OCI-M1 (cell line): ENCODE data around the gene ARRDC5.
"Not testable (repeated sequence)": the region's sequence is repeated elsewhere in the genome, so short reads cannot be mapped to it uniquely, and the experiment has no call there.

Experiments
- DNase-seq: peaks from one replicate; lab custom pipeline; 2025; lab: John Stamatoyannopoulos, UW

Gene ARRDC5

GRCh38 chr19:4902796-4903195 lies at the start of gene ARRDC5:
Gene ARRDC5 (minus strand): TSS chr19:4902896. CDS start chr19:4902825, 71 bp downstream.
- DNase-seq, result no peak

DNA sequence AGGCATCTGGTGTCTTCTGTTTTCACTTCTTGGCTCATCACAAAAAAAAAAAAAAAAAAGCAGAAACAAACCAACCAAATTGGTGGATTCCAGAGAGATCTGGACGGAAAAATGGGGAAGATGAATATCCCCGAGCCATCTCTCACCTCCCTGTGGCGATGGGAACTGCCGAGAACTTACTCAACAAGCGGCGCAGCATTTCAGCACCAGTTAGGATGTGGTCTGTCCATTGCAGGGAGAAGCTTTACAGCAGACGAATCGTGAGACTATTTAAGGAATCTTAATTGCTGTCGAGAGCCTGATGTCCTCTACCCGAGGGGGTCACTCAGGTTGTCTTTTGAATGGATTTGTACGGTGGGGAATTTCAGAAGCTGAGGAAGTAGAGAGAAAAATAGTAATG lies 49.0 kb upstream of the ARRDC5 start:
- no peak for DNase-seq

- DNase-seq, result not testable (repeated sequence)
Measured at GRCh38 chr19:4950650-4951049, 48.0 kb upstream of the ARRDC5 start.

DNA sequence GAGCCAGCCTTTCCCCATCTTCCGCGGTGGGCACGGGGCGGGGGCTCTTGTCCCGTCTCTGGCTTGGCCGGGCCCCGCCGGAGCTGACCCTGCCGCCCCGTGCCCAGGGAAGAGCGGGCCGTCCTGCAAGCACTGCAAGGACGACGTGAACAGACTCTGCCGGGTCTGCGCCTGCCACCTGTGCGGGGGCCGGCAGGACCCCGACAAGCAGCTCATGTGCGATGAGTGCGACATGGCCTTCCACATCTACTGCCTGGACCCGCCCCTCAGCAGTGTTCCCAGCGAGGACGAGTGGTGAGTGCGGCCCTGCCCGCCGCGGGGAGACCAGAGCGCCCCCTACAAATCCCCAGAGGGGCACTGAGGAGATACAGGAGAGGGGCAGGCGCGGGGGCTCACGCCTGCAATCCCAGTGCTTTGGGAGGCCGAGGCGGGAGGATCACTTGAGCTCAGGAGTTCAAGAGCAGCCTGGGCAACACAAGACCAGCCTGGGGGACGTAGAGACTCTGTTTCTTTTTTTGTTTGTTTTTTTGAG lies 39.0 kb upstream of the ARRDC5 start:
- DNase-seq, result not testable (repeated sequence)

- no peak for DNase-seq
Measured at GRCh38 chr19:4939466-4939865, 36.8 kb upstream of the ARRDC5 start.

DNA sequence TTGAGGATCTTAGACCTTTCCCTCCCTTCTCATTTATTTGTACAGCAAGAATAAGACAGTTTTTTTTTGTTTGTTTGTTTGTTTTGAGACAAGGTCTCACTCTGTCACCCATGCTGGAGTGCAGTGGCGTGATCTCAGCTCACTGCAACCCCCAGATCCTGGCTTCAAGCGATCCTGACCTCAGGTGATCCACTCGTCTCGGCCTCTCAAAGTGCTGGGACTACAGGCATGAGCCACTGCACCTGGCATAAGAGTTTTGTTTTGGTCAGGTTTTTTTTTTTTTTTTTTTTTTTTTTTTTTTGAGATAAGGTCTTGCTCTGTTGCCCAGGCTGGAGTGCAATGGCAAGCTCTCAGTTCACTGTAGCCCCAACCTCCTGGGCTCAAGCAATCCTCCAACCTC lies 35.8 kb upstream of the ARRDC5 start:
- DNase-seq, result not testable (repeated sequence)

DNA sequence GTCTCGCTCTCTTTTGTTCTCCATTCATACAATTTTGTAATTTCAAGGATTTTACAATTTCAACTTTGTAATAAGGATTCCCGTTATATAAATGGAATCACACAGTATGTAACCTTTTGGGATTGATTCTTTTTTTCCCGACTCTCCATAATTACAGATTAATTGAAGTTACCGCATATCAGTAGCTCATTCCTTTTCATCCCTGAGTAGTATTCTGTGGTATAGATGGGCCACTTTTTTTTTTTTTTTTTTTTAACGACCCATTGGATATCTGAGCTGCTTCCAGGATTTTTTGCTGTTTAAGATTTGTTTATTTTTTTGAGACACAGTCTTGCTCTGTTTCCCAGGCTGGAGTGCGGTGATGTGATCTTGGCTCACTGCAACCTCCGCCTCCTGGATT lies 34.4 kb upstream of the ARRDC5 start:
- no peak for DNase-seq

DNA sequence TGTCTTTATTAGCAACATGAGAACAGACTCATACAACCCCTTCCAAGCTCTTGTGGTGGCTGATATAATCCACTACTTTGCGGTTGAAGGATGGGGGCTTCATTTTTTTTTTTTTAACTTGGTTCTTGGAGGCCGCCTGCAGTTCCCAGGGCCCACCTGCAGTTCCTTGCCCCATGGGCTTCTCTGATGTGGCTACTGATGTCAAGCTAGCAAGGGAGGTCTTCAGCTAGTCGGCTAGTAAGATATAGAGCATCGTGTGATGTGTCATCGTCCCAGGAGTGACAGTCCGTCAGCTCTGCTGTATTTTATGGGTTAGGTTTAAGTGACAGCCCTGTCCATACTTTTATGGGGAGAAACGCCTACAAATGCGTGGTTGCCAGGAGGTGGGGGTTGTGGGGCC lies 32.7 kb upstream of the ARRDC5 start:
- DNase-seq, result no peak

- peak; percentile 36 for DNase-seq
Measured at GRCh38 chr19:4933528-4933927, 30.8 kb upstream of the ARRDC5 start.

DNA sequence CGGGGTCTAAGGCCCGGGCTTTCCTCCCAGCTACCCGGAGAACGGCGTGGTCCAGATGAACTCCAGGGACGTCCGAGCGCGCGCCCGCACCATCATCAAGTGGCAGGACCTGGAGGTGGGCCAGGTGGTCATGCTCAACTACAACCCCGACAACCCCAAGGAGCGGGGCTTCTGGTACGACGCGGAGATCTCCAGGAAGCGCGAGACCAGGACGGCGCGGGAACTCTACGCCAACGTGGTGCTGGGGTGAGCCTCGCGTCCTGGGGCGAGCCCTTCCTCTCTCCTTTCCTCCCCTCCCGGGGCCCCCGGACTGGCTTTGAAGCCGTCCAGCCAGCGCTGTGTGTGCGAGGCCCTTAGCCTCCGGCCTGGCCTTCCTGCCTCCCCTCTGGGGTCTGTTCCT lies 30.0 kb upstream of the ARRDC5 start:
- DNase-seq, result no peak

DNA sequence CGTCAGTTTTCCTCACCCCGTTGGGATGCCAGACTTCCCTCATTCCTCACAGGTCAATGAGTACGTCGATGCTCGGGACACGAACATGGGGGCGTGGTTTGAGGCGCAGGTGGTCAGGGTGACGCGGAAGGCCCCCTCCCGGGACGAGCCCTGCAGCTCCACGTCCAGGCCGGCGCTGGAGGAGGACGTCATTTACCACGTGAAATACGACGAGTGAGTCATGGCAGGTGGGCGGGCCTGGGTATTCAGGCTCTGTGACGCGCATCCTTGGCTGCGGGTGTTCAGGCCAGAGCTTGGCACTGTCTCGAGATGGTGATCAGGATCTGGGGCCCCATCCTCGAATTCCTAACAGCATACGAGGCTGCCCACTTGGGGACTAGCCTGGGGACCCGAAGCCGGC lies 28.0 kb upstream of the ARRDC5 start:
- DNase-seq, result no peak

- DNase-seq, result no peak
Measured at GRCh38 chr19:4929186-4929585, 26.5 kb upstream of the ARRDC5 start.

DNA sequence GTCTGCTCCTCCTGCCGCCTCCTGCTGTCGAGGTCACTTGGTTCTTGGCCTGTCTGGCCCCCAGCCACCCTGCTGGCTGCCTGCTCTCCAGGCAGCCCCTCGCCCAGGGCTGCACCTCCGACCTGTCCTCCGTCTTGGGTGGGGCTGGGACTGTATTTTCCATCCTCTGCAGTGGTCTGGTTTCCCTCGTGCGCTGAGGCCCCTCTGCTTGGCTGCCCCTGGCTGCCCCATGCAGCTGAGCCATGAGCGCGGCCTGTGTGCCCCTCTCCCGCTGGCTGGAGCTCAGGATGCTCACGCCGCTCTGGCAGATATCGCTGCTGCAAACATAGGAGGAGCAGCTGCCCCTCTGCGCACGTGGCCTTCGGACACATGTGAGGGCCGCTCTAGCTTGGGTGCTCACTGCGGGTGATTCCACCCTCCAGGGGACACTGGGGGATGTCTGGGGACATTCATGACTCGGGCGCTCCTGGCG lies 20.6 kb upstream of the ARRDC5 start:
- no peak for DNase-seq

- DNase-seq, result no peak
Measured at GRCh38 chr19:4922530-4923275, 20.0 kb upstream of the ARRDC5 start.

DNA sequence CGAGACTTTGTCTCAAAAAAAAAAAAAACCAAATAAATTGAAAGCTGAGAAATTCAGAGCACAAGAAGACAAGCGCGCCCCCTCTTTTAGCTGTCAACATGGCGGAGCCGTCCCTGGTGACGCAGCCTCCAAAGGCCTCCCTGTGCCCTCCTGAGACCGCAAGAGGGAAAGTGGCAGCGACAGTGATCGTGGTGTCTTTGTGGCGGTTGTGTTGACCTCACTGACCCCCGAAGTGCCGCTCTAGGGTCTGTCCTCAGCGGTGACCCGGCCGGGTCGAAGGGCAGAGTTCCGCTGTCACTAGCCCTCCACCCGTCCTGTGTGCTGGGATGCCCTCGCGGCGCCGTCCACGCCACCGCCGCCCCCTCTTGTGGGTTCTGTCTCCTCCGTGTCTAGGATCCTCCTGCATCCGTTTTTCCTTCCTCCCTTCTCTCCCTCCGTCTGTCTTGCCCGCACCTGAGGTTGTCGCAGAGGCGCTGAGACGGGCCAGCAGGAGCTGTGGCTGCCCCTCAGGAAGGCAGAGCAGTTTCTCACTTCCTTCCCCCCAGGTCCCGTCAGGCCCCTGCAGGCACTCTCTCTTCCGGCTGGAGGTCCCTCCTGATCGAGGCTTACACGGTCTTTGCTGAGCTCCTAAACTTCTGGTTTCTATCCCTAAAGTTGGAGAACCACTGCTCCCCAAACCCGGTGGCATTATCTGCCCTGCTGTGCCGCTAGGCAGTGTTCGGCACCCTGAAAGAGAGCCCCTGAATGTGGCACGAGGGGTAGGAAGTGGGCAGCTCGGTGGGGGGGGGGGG lies 13.8 kb upstream of the ARRDC5 start:
- DNase-seq, result no peak

DNA sequence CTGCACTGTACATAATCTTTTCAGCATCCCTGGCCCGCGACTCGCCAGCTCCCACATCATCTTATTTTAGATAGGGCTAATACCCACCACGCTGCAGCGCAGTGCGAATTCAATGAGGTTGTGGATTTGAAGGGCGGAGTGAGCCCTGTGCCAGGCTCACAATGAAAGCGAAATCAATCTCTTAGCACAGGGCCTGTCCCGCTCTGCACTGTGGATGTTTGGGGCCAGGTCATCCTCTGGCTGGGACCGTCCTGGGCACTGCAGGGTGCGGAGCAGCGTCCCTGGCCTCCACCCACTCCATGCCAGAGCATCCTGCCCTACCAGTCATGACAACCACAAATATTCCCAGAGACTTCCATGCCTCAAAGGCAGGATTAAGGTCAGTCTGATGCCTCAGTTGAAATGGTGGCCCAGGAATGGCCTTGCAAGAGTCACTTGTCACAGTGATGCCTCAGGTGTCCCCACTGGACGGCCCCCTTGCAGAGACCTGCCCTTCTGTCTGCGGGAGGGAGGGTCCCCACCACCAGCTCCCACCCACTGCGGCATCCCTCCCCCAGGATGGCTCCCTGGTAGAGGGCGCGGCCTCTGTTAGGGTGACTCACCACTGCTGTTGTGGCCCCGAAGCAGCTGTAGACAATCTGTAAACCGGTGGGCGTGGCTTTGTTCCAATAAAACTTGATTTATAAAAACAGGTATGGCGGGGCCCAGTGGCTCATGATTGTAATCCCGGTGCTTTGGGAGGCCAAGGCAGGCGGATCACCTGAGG lies 12.2 kb upstream of the ARRDC5 start:
- DNase-seq, result no peak

GRCh38 chr19:4913996-4914735 lies 11.5 kb upstream of the ARRDC5 start:
- no peak for DNase-seq

DNA sequence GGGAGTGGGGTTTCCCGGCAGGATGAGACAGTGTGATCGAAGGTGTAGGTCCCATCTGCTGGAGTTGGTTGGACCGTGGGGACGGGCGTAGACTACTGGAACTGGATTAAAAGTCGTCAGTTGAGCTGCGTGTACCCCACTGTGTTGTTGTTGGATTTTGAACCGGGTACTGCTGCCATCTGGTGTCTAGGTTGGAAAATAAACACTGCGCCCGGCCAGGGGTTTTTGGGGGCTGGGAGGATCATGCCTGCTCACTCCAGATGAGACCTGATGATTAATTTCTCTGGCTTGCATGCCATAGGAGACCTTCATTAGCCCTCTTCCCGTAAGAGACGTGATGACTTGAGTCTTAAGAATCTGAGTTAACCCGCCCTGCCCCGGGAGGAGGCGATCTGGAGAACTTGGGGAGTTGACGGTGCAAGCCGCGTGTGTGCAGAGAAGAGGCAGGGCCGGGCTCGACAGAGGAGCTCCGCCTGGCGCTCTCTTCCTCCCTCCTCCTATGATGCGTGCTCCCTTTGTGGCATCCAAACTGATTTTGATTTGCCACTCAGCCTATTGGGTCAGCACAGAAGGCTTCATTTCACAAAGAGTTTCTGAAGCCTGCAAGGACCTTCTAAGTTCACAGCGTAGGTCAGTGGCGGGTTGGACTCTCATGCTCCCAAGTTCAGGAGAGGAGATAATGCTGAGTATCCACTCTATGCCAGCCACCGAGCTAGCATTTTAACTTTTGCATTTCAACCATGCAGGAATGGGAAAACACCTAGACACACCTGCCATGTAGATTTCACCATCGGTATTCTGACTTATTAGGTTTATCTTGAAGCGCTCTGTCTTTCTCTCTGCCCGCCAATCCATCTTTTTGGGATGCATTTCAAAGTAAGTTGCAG lies 9.3 kb upstream of the ARRDC5 start:
- DNase-seq, result peak; percentile 55

DNA sequence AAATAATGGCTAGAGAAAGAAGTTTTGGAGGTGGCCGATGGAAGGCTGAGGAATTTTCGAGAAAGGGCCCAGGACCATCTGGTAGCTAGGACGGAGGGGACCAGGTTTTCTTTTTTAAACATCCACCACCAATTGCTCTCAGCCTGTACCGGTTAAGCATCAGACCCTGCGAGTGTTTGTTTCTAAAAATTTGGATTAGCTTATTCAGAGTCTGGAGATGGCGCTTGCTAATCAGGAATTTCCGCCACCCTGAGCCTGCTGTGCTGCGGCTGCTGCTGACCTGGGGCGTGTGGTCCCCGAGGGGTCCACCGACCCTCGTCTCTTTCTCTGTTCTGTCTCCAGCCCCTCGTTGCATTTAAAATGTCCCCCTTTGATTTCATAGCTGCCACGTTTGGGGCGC lies 8.6 kb upstream of the ARRDC5 start:
- DNase-seq, result no peak

DNA sequence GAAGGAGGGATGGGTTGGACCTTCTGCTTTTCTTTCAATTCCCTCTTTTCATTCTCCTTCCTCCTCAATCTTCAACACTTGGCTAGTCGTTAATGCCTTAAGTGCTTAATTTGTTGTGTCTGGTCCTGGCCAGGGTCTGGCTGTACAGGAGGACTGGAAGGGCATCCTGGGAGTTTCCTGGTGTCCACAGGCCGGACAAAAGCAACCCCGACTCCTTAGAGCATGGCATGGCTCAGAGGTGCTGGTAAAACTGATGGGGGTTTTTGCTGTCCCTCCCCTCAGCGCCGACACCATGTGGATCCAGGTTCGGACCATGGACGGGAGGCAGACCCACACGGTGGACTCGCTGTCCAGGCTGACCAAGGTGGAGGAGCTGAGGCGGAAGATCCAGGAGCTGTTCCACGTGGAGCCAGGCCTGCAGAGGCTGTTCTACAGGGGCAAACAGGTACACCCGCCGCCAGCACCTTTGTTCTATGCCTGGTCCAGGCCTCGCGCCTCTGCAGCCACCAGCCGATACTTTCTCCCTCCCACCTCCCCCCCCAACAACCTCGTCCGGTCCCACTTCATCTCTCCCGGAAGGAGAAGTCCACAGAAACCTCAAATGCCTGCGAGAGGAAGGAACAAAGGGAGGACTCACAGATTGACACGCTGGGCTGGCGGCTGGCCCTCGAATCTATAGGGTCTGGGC lies 8.0 kb upstream of the ARRDC5 start:
- peak; percentile 64 for DNase-seq
